Measurements from ENCODE around the gene FAM168A. TPM values are rescaled to one million over a fixed set of nuclear protein-coding genes. Genes with fewer than 3 reads are reported as not detected.
A peak's percentile ranks its signal among the peaks of the same experiment; 100 is the strongest.

Gene FAM168A
- total RNA-seq, 1 donor from 2014 or later = 50.8 TPM

- no peak overlapping the region for H3K4me3 Mint-ChIP-seq (ENCODE audit: low read depth)
- no peak for TF ChIP-seq CTCF (IDR thresholded peaks at IDR 0.05; ENCODE audit: unreplicated experiment)
- peaks cover 10% of the 10 kb centered on the region for H3K4me1 Mint-ChIP-seq (ENCODE audit: low read depth)
- no peak for DNase-seq (ENCODE audit: low spot score, unreplicated experiment)
- peaks cover 6% of the 10 kb centered on the region for H3K27me3 Mint-ChIP-seq
- no peaks in the 10 kb centered on the region for H3K36me3 Mint-ChIP-seq (ENCODE audit: insufficient read depth)
- H3K9me3 Mint-ChIP-seq (ENCODE audit: low read depth) = no peaks in the 10 kb centered on the region
- H3K27ac Mint-ChIP-seq = no peak overlapping the region
These were observed 217.6 kb downstream of the FAM168A start for GRCh38 chr11:73380331-73380730.

- Mint-ChIP-seq H3K36me3 (ENCODE audit: insufficient read depth) (no peaks in the 10 kb centered on the region), H3K9me3 (ENCODE audit: low read depth) (no peaks in the 10 kb centered on the region), H3K27me3 (peaks cover 6% of the 10 kb centered on the region), H3K4me3 (ENCODE audit: low read depth) (no peak overlapping the region), H3K4me1 (ENCODE audit: low read depth) (peaks cover 8% of the 10 kb centered on the region), H3K27ac (peak overlapping the region; percentile 45)
- DNase-seq (ENCODE audit: low spot score, unreplicated experiment) = no peak
- TF ChIP-seq CTCF (IDR thresholded peaks at IDR 0.05; ENCODE audit: unreplicated experiment) = no peak
These were observed 218.6 kb downstream of the FAM168A start for GRCh38 chr11:73379189-73379880.

GRCh38 chr11:73376803-73377629 is 220.9 kb downstream of the FAM168A start:
- no peak for TF ChIP-seq CTCF (IDR thresholded peaks at IDR 0.05; ENCODE audit: unreplicated experiment)
- DNase-seq (ENCODE audit: low spot score, unreplicated experiment) = peak; percentile 30
- Mint-ChIP-seq H3K4me3 (ENCODE audit: low read depth) (peak overlapping the region; percentile 82), H3K27ac (peak overlapping the region; percentile 72), H3K36me3 (ENCODE audit: insufficient read depth) (no peaks in the 10 kb centered on the region), H3K27me3 (peaks cover 6% of the 10 kb centered on the region), H3K4me1 (ENCODE audit: low read depth) (peaks cover 8% of the 10 kb centered on the region), H3K9me3 (ENCODE audit: low read depth) (no peaks in the 10 kb centered on the region)

- H3K9me3 Mint-ChIP-seq (ENCODE audit: low read depth) = no peaks in the 10 kb centered on the region
- H3K4me1 Mint-ChIP-seq (ENCODE audit: low read depth) = peaks cover 8% of the 10 kb centered on the region
- H3K27me3 Mint-ChIP-seq = peaks cover 6% of the 10 kb centered on the region
- H3K36me3 Mint-ChIP-seq (ENCODE audit: insufficient read depth) = no peaks in the 10 kb centered on the region
- TF ChIP-seq CTCF (IDR thresholded peaks at IDR 0.05; ENCODE audit: unreplicated experiment) = peak; percentile 81
- peak; percentile 95 for DNase-seq (ENCODE audit: low spot score, unreplicated experiment)
- peak within 1 kb of the TSS; percentile 72 for H3K27ac Mint-ChIP-seq
- H3K4me3 Mint-ChIP-seq (ENCODE audit: low read depth) = peak within 1 kb of the TSS; percentile 82
These were observed 221.6 kb downstream of the FAM168A start, which contains the start of gene RELT for GRCh38 chr11:73376160-73376802. Gene RELT (plus strand): TSS chr11:73376399. CDS start chr11:73389137, 12,738 bp downstream.

- no peaks in the 10 kb centered on the region for H3K9me3 Mint-ChIP-seq (ENCODE audit: low read depth)
- DNase-seq (ENCODE audit: low spot score, unreplicated experiment) = no peak
- H3K36me3 Mint-ChIP-seq (ENCODE audit: insufficient read depth) = no peaks in the 10 kb centered on the region
- peak overlapping the region; percentile 40 for H3K4me3 Mint-ChIP-seq (ENCODE audit: low read depth)
- H3K4me1 Mint-ChIP-seq (ENCODE audit: low read depth) = peaks cover 8% of the 10 kb centered on the region
- TF ChIP-seq CTCF (IDR thresholded peaks at IDR 0.05; ENCODE audit: unreplicated experiment) = no peak
- peaks cover 6% of the 10 kb centered on the region for H3K27me3 Mint-ChIP-seq
- H3K27ac Mint-ChIP-seq = no peak overlapping the region
These were observed 222.1 kb downstream of the FAM168A start for GRCh38 chr11:73375830-73376159.
